CD14-positive monocyte (primary cell): ENCODE data around the gene TMEM59L. TPM values are rescaled to one million over a fixed set of nuclear protein-coding genes. Genes with fewer than 3 reads are reported as not detected.

ENCODE experiments used
- DNase-seq, 3 donors: peaks; one replicate each; pipeline ENCODE4 v3.0.0-alpha.2; 2011 to 2022
- H2AFZ ChIP-seq: 2 replicates; pipeline ENCODE4 v1.6.0; 2012; ENCODE audit warnings: mild to moderate bottlenecking, low read depth, low read length, inconsistent platforms; ENCODE audit not compliant: insufficient read depth, poor library complexity, severe bottlenecking
- H3K27ac ChIP-seq, 2 donors: 1 replicate in 1 of 2; 2 replicates in 1 of 2; pipeline ENCODE4 v1.5.1; 2012 to 2013; ENCODE audit warnings: low read length in 2 of 2, control low read depth in 1 of 2, inconsistent platforms in 1 of 2, low read depth in 1 of 2, mild to moderate bottlenecking in 1 of 2
- H3K27me3 ChIP-seq, 2 donors: one replicate each; pipeline versions ENCODE4 v1.6.0 to v1.6.1; 2011 to 2013; ENCODE audit warnings: low read length in 2 of 2; ENCODE audit not compliant: control insufficient read depth in 2 of 2, insufficient read depth in 2 of 2
- H3K36me3 ChIP-seq, 2 donors: replicated peaks in 1 of 2; 1 replicate in 1 of 2; 2 replicates in 1 of 2; pipeline versions ENCODE4 v1.5.1 to v1.6.1; 2012 to 2013; ENCODE audit warnings: low read length in 2 of 2, control low read depth in 1 of 2, inconsistent platforms in 1 of 2, mild to moderate bottlenecking in 1 of 2; ENCODE audit not compliant: insufficient read depth in 2 of 2, control insufficient read depth in 1 of 2
- H3K4me1 ChIP-seq, 2 donors: 1 replicate in 1 of 2; 2 replicates in 1 of 2; pipeline versions ENCODE4 v1.5.1 to v1.6.1; 2012 to 2013; ENCODE audit warnings: low read length in 2 of 2, control low read depth in 1 of 2, inconsistent platforms in 1 of 2, mild to moderate bottlenecking in 1 of 2, moderate library complexity in 1 of 2; ENCODE audit not compliant: insufficient read depth in 2 of 2, control insufficient read depth in 1 of 2
- H3K4me2 ChIP-seq: replicated peaks from 2 replicates; pipeline ENCODE3; 2012; ENCODE audit warnings: low read length, moderate library complexity, mild to moderate bottlenecking; ENCODE audit not compliant: poor library complexity, severe bottlenecking; ENCODE audit errors: extremely low read depth
- H3K4me3 ChIP-seq, 3 experiments: fragments of 200-600 bp in 1 of 3; sonication (generic) in 1 of 3; replicated peaks in 1 of 3; 1 replicate in 2 of 3; 2 replicates in 1 of 3; pipeline ENCODE4 v1.5.1; 2011 to 2013; ENCODE audit warnings: low read length in 3 of 3, mild to moderate bottlenecking in 3 of 3, control low read depth in 2 of 3, low read depth in 2 of 3, inconsistent platforms in 1 of 3, moderate library complexity in 1 of 3
- H3K79me2 ChIP-seq: 2 replicates; pipeline ENCODE4 v1.6.0; 2012; ENCODE audit warnings: mild to moderate bottlenecking, control low read depth, inconsistent platforms, low read length, moderate library complexity; ENCODE audit not compliant: insufficient read depth
- H3K9ac ChIP-seq: 2 replicates; pipeline ENCODE4 v1.6.0; 2017; ENCODE audit warnings: low read length, mild to moderate bottlenecking; ENCODE audit not compliant: insufficient read depth, poor library complexity, severe bottlenecking
- H3K9me3 ChIP-seq, 2 donors: replicated peaks in 1 of 2; 1 replicate in 1 of 2; 2 replicates in 1 of 2; pipeline versions ENCODE4 v1.5.1 to v1.6.1; 2012 to 2013; ENCODE audit warnings: low read length in 2 of 2, control low read depth in 1 of 2; ENCODE audit not compliant: control insufficient read depth in 1 of 2, insufficient read depth in 1 of 2
- H4K20me1 ChIP-seq: 2 replicates; pipeline ENCODE4 v1.6.0; 2012; ENCODE audit warnings: mild to moderate bottlenecking, low read length, control low read depth, moderate library complexity; ENCODE audit not compliant: insufficient read depth
- H3K27ac Mint-ChIP-seq, 7 donors: one replicate each; pipeline ENCODE4 v1.8.0; 2020; ENCODE audit warnings: mild to moderate bottlenecking in 7 of 7, mixed read lengths in 7 of 7, moderate library complexity in 6 of 7, inconsistent platforms in 2 of 7
- H3K27me3 Mint-ChIP-seq, 3 donors: one replicate each; pipeline ENCODE4 v1.8.0; 2021 to 2022; ENCODE audit warnings: low read depth in 3 of 3, mild to moderate bottlenecking in 3 of 3, mixed read lengths in 3 of 3, moderate library complexity in 3 of 3, inconsistent platforms in 1 of 3
- H3K36me3 Mint-ChIP-seq, 2 donors: one replicate each; pipeline ENCODE4 v1.8.0; 2020; ENCODE audit warnings: mixed read lengths in 2 of 2, inconsistent platforms in 1 of 2, mild to moderate bottlenecking in 1 of 2
- H3K4me1 Mint-ChIP-seq: one replicate; pipeline ENCODE4 v1.8.0; 2020; ENCODE audit warnings: mild to moderate bottlenecking, mixed read lengths
- H3K4me3 Mint-ChIP-seq, 2 donors: one replicate each; pipeline ENCODE4 v1.8.0; 2020; ENCODE audit warnings: mild to moderate bottlenecking in 2 of 2, mixed read lengths in 2 of 2, moderate library complexity in 1 of 2
- H3K9me3 Mint-ChIP-seq, 7 donors: one replicate each; pipeline ENCODE4 v1.8.0; 2020 to 2022; ENCODE audit warnings: mixed read lengths in 7 of 7, mild to moderate bottlenecking in 6 of 7, moderate library complexity in 6 of 7, inconsistent platforms in 2 of 7
- WGBS: methylation state at CpG from one replicate; pipeline ENCODE4 v1.1.5; 2013; ENCODE audit warnings: missing lambda C conversion rate; ENCODE audit not compliant: insufficient coverage; 5-methylcytosine and 5-hydroxymethylcytosine counted together
- intact Hi-C, 2 donors: fragments of 100-400 bp; cut with micrococcal nuclease; formaldehyde crosslinking; loops; one replicate each; pipeline versions ENCODE4 v1.15.0 to v1.15.1; 2023
- polyA plus RNA-seq, 3 donors: library from polyadenylated mRNA; depleted of rRNA in 1 of 3; unstranded in 2 of 3; stranded (reverse) in 1 of 3; fragments of 300-500 nt in 2 of 3; fragments of >200 nt in 1 of 3; fragmentation: Illumina TruSeq in 2 of 3; gene quantifications; 1 replicate in 2 of 3; 2 replicates in 1 of 3; pipeline ENCODE4 v1.2.3, GENCODE V29; 2012 to 2021
- TF ChIP-seq, protein P1 (sequence below): fragments of 200-600 bp; IDR thresholded peaks from one replicate; pipeline ENCODE4 v1.8.0; 2022; ENCODE audit warnings: antibody characterized with exemption, mild to moderate bottlenecking

Gene TMEM59L
- polyA plus RNA-seq, 3 donors = not detected

DNA sequence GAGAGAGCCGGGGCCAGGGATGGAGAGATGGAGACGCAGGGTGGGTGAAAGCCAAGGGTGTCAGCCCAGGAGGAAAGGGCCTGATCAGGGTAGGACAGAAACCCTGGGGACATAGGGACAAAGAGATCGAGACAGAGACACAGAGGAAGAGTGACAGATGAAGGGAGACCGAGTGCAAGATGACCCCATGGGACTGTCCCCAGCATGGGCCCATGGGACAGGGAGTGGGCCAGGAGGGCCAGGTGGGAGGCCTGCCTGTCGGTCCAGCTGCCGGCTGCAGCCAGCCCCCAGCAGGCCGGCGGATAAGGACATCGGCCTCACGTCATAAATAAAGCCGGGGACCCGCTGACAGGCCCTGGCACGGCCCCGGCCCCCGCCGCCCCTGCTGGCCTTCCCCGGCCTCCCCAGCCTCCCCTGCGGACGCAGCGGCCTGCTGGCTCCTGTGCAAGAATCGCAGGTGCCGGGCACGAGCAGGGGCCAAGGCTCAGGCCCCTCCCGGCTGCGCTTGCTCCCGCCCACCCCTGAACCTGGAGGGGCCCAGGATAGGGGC, 17.8 kb upstream of the TMEM59L start:
- Histone ChIP-seq H4K20me1 (peaks cover 21% of the 10 kb centered on the region), H3K36me3 (peaks cover 7 to 8% of the 10 kb centered on the region in 2 donors), H3K4me1 (peaks cover 19 to 35% of the 10 kb centered on the region in 2 donors), H2AFZ (peak overlapping the region; percentile 66), H3K79me2 (peaks cover 3% of the 10 kb centered on the region), H3K4me3 (peak overlapping the region in 2 of 3 experiments; percentile 12 to 73), H3K9me3 (no peaks in the 10 kb centered on the region), H3K27ac (no peak overlapping the region), H3K27me3 (peaks cover 7 to 37% of the 10 kb centered on the region in 2 donors), H3K9ac (peak overlapping the region; percentile 34), H3K4me2 (peak overlapping the region; percentile 82)
- H3K27ac Mint-ChIP-seq = peak overlapping the region in 1 of 7 donors; percentile 23
- 12% methylated on average over 26 of the region's 26 CpGs for WGBS
- TF ChIP-seq, protein P1, sequence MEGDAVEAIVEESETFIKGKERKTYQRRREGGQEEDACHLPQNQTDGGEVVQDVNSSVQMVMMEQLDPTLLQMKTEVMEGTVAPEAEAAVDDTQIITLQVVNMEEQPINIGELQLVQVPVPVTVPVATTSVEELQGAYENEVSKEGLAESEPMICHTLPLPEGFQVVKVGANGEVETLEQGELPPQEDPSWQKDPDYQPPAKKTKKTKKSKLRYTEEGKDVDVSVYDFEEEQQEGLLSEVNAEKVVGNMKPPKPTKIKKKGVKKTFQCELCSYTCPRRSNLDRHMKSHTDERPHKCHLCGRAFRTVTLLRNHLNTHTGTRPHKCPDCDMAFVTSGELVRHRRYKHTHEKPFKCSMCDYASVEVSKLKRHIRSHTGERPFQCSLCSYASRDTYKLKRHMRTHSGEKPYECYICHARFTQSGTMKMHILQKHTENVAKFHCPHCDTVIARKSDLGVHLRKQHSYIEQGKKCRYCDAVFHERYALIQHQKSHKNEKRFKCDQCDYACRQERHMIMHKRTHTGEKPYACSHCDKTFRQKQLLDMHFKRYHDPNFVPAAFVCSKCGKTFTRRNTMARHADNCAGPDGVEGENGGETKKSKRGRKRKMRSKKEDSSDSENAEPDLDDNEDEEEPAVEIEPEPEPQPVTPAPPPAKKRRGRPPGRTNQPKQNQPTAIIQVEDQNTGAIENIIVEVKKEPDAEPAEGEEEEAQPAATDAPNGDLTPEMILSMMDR = no peak
- DNase-seq = no peak
- intact Hi-C loops = no loop called here
- H3K4me1 Mint-ChIP-seq = peaks cover 27% of the 10 kb centered on the region
- H3K4me3 Mint-ChIP-seq = peak overlapping the region; percentile 31 to 91
- H3K36me3 Mint-ChIP-seq = peaks cover 15 to 21% of the 10 kb centered on the region in 2 donors
- peaks cover 31 to 59% (median 47%) of the 10 kb centered on the region in 3 donors for H3K27me3 Mint-ChIP-seq
- H3K9me3 Mint-ChIP-seq = peaks cover 0 to 9% (median 1%) of the 10 kb centered on the region in 7 donors

DNA sequence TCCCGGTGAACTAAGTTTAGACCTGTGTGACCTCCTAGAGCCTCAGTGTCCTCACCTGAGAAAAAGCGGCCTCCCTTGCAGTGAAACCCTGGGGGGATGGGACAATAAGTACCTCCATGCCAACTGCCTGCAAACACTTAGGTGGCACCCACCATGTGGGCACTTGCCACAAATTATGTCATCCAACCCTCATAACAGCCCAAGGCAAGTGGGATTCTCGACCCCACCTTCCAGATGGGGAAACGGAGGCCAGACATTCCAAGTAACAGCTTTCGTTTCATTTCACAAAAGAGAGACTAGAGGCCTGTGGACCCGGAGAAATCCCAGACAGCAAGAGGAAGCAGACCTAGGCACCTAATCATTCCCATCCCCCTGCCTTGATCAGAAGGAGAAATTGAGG, 17.2 kb upstream of the TMEM59L start:
- H3K79me2 ChIP-seq = no peaks in the 10 kb centered on the region
- H3K27me3 ChIP-seq = peaks cover 7 to 37% of the 10 kb centered on the region in 2 donors
- peaks cover 36 to 63% (median 52%) of the 10 kb centered on the region in 3 donors for H3K27me3 Mint-ChIP-seq
- peaks cover 15 to 19% of the 10 kb centered on the region in 2 donors for H3K36me3 Mint-ChIP-seq
- H3K4me3 Mint-ChIP-seq = peak overlapping the region in 1 of 2 donors; percentile 71
- H3K36me3 ChIP-seq = peaks cover 6 to 7% of the 10 kb centered on the region in 2 donors
- H3K4me1 Mint-ChIP-seq = peaks cover 23% of the 10 kb centered on the region
- no peaks in the 10 kb centered on the region for H3K9me3 ChIP-seq
- no peak overlapping the region for H3K4me2 ChIP-seq
- H3K4me1 ChIP-seq = peaks cover 16 to 30% of the 10 kb centered on the region in 2 donors
- H3K27ac ChIP-seq = no peak overlapping the region
- H3K9ac ChIP-seq = no peak overlapping the region
- 76% methylated on average over 2 of the region's 6 CpGs for WGBS
- H3K27ac Mint-ChIP-seq = peak overlapping the region in 2 of 7 donors; percentile 21 to 68
- H3K4me3 ChIP-seq = no peak overlapping the region
- no peak overlapping the region for H2AFZ ChIP-seq
- peaks cover 0 to 9% (median 1%) of the 10 kb centered on the region in 7 donors for H3K9me3 Mint-ChIP-seq
- TF ChIP-seq, protein P1 = no peak
- intact Hi-C loops = no loop called here
- no peak for DNase-seq
- peaks cover 15% of the 10 kb centered on the region for H4K20me1 ChIP-seq
